ENCODE results near the gene STXBP6.

STXBP6 gene

DNA sequence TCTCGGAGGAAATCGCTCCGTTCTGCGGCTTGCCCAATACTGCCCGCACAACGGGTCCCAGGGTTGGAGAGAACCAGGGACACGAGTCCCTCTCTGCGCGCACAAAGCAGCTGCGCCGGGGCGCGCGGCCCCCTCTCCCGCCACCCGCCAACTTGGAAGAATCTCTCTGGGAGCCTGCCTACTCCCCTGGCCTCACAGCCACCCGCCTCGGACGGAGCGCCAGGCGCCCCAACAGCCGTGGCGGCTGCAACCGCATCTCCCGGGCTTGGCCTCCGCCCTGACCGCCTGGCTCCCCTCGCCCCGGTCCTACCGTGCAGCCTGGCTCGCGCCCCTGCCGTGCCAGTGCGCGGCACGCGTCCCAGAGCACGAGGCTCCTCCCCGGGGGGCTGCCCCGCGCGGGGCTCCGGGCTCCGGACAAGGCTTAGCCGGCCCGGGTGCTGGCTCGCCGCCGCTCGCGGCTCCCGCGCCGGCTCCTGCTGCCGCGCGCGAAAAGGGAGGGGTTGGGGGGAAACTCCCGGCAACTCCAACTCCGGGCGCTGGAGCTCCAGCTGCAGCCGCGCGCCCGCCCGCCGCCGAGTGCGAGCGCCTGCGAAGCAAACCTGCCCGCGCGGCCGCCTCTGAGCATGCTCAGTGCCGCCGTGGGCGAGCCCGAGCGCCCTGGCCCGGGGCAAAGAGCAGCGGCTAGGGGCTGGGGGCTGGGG is at the start of gene STXBP6:
Gene STXBP6 (minus strand): TSS at position 580 of the 701 bp plus-strand sequence. CDS start 75,329 bp downstream, outside the sequence.
- peak in 1 of 2 donors; percentile 43 for DNase-seq

DNA sequence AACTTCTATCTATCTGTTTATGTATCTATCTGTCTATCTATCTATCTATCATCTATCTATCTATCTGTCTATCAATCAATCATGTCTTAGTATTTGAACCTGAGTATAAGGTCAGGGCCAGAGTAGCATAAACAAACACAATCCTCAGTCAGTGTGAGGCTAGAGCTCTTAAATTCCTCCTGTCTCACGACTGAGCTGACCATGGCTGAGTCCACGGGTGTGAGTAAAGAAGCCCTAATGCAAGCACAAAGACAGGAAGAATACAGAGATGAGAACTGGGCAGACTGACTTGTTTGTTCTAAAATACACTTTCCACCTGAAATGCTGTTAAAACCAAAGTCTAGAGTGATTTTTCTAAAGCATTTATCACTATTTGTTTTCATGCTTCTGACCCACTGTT is 47.2 kb upstream of the STXBP6 start:
- no peak for DNase-seq

DNA sequence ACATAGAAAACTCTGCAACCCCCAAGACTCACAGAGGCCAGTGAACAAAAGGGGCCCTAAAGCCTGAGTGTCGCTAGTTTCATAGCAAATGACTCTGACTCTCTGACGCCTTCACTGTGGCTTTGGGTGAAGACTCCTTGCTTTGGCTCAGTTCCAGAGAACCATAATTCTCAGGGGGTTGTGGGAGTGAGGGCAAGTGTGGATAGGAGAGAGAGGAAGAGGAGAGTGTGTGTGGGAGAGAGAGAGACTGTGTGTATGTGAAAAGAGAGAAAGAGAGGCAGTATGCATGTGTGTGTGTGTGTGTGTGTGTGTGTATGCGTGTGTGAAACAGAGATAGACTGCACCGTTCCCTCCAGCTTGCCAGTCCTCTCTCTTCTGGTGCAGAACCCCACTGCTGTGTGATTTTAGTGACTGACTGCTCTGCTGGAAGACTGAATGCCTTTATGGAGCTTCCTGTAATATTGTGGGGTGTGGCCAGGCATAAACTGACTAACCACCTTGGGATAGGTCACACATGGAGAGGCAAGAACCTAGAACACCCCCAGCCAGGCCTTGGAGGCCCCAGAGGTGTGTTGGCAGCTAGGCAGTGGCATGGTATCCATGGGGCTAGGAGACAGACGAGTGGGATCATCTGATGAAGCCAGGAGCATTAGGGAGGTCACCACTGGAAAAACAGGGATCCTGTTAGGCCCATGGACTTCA is 45.9 kb upstream of the STXBP6 start:
- no peak for DNase-seq

GRCh38 chr14:25094171-25094907 is 44.4 kb upstream of the STXBP6 start:
- DNase-seq: no peak

- no peak for DNase-seq
Measured at GRCh38 chr14:25092258-25092740, 42.4 kb upstream of the STXBP6 start.

DNA sequence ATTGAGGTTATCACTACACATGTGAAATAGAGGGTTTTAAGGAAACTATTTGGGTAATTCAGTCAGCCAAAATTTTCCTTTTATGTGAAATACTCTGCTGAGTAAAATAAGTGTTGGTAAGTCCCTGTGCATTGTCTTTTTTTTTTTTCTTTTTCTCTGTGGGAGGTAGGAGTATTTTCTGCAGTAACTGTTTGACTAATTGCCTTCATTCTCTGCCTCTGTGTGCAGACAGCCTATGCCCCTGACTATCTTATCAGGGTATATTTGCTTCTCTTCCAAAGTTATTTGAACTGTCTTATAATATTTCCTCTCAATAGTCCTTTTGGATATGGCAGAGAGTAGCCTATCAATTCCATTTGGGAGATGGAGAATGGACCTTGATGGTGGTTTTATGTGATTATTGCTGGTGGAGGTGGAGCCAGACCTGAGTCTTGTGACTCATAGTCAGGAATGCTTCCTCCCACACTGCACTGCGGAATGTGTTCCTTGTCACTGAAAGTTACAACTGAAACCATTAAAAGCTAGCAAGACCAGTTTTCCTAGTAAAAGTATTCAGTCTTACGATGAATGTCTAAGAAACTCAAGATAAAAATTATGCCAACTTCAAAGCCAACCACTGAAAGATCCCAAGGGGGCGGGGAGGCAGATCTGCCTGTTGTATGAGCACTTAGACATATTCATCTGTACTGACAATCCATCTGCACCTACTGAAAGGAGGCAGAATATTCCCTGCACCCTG is 40.9 kb upstream of the STXBP6 start:
- DNase-seq: no peak

DNA sequence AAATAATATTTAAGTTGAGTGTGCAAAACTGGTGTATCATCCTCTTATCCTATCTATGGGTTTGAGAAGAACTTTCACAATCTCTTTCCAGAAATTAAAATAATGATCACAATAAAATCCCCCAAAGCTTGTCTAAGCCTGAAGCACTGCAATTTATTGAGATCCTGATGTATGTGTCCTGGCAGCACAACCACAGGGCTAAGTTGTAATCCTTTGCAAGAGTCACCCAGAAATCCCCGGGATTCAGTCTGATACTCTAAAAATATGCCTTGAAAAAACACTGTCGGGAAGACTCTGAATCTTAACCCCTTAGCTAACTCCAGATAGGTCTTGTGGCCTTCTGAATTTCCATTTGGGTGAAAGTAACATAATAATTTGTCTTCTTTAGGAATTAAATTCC is 40.3 kb upstream of the STXBP6 start:
- DNase-seq: no peak

- DNase-seq: no peak
Measured at GRCh38 chr14:25089496-25089895, 39.5 kb upstream of the STXBP6 start.

DNA sequence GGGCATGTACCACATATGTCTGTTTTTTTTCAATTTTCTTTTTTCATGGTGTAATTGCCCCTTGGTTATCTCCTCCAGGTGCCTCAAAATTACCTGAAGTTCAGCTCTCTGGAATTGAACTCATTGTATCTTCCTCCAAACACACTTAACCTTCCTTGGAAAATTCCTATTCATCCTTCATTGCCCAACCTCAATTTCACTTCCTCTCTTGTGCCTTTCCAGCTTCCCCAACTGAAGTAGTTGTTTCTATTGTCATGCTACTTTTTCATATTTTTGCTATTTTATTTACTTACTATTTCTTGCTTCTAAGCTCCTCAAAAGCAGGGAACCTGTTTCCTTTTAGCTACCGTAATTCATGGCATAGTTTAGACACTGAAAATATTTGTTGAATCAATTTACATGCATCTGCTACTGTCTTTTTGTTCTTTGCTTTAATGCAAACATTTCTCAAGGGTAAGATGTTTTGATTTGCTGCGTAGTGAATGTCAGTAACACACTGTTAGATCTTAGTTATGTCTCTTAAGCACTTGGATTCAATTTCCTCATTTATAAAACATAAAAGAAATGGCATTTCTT is 37.0 kb upstream of the STXBP6 start:
- DNase-seq: no peak

DNA sequence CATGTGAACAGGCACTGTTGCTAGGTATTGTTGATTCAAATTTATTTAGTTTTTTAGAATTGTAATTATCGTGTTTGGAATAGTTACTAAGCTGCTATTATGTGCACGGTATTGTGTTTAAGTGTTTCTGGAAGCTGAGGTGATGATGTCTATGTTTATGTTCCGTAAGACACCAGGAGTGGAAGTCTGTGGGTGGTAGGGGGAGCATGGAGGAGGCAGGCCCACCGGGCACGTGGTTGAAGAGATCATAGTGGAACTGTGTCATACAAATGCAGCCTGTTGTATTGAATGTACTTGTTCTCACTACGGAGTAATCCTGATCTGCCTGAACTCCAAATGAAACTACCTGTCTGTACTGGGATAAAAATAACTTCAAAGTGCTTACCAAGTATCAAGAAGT is 36.1 kb upstream of the STXBP6 start:
- DNase-seq: no peak

DNA sequence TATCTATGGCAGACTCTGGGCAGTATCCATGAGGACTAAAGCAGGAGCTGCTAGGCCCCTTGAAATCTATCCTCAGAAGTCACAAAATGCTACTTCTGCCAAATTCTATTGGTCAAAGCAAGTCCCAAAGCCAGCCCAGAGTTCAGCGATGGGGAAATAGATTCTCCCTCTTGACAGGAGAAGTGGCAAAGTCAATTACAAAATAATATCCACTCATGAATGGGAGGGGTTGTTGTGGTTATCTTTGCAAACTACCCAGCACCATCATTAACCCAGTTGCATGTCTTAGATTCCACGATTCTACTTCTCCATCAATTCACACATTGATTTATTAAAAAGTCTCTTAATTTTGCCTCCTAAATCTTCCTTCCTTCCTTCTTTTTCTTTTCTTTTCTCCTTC is 30.7 kb upstream of the STXBP6 start:
- DNase-seq: no peak

GRCh38 chr14:25079311-25079710 is 29.4 kb upstream of the STXBP6 start:
- DNase-seq: no peak

DNA sequence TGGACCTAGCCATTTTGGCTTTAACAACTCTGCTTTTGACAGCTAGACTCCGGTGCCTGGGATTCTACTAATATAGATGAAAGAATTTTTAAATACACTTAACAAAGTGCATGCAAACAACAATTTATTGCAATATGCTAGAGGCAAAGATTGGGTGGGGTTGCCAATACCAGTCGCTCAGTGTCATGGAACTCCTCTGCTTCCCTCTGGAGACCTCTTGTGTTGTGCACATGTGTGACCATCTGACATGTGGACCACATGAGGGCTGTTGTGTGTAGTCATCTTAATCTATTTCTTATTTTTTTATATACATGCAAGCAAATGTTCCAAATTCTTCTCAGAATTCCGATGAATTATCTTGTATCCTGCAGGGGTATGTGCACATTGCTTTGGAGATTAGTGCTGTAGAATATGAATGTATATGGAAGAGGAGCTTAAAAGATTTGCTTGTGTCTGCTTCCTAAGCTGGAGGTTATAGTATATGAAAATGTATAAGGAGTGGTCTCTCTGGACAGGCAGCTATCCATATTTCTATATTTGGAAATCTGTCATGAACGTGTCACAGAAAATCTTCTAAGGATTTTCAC is 24.2 kb upstream of the STXBP6 start:
- no peak for DNase-seq

DNA sequence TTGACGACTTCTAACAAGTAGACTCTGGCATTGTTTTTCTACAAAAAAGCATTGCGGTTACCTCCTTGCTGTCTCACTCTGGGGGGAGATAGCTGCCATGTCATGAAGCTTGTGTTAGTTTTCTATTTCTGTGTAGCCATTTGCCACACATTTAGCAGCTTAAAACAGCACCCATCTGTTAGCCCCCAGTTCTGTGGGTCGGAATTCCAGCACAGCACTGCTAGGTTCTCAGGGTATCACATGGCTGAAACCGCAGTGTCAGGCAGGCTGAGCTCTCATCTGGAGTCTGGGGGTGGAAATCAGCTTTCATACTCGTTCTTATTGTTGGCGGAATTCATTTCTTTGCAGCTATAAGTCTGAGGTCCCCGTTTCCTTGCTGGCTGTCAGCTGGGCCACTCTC is 19.9 kb upstream of the STXBP6 start:
- DNase-seq: no peak

DNA sequence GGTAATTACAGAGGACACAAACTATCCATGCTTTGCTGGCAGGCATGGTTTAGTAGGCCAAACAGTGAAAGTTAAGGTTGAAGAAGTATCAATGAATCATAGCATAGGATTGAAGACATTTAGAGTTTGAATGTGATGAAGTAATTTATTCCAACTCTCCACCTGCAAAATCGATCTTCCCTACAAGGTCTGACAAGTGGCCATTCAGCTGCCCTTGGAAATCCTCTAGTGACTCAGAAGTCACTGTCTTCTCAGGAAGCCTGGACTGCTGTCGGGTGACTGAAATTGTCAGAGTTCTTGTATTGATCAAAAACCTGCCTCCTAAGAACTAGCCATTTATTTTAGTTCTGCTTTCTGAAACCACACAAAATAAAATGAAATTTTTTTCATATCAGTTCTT is 17.7 kb upstream of the STXBP6 start:
- DNase-seq: no peak

DNA sequence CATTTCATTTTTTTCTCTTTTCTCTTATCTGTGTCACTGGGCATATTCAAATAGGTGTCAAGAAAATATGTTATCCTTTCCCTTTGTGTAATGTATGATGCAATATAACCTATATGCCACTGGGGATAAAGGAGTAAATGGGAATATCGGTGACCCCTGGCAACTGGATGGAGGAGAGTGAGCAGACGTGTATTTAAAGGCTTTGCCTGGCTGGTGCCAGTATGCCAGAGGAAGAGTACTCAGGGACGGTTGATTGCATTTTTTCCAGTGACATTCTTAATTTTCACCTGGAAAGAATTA is 12.0 kb upstream of the STXBP6 start:
- DNase-seq: no peak

- DNase-seq: no peak
Measured at GRCh38 chr14:25056688-25057078, 6.7 kb upstream of the STXBP6 start.

GRCh38 chr14:25055992-25056687 is 6.2 kb upstream of the STXBP6 start:
- no peak for DNase-seq

DNA sequence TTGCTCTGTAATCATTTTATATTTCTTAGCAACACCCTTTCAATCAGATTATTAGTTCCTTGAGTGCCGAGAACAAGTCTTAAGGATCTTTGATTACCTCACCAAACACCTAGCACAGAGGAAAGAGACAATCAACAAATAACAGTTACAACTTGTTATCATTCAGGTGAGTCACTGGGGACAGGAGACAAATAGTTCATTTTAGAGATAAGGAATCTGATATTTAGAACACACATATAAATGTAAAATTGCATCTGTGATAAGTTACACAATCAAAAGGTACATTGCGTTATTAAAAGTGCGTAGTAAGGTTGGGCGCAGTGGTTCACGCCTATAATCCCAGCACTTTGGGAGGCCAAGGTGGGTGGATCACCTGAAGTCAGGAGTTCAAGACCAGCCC is 5.1 kb upstream of the STXBP6 start:
- DNase-seq: no peak

GRCh38 chr14:25053585-25053984 is 3.6 kb upstream of the STXBP6 start:
- no peak for DNase-seq

DNA sequence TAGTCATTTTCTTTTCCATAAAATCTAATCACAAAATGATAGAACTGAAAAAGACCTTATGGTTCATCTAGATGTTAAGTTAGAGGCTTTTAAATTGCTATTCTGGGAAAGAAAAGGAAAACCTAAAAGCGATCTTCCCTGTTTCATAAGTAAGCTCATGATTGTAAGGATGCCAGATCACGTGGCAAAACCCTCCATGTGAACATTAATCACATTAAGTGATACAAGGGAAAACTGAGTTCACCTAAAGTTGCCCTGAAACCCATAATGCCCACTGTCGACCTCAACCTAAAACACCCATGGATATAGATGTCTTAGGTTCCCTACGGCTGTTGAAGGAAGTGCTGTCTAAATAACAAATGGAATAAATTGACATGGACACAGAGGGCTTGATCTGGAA is 3.0 kb upstream of the STXBP6 start:
- no peak for DNase-seq

DNA sequence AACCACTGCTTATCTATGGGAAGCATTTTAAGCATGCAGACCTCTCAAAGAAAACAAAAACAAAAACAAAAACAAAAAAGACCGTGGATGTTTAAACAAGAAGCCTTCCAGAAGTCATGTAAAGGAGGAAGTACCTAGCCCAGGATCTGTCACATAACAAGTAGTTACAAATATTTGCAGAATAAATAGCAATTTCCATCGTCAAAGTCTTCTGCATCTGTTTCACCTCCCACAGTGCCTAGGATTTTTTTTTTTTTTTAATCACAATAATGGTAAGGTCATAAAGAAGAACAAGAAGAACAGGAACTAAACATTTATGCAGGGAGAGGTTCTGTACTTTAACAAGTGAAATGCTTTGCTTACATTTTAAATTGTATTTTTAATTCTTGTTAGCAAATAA is 2.4 kb upstream of the STXBP6 start:
- DNase-seq: no peak

Measured in stimulated activated CD4-positive, alpha-beta T cell treated with anti-CD3 and anti-CD28 coated beads, Interleukin-2, amount 100 ng/mL, for 24 hours (primary cell).